K562 (cell line): Measurements from ENCODE around the gene LY6G5B. TPM values are rescaled to one million over a fixed set of nuclear protein-coding genes. Genes with fewer than 3 reads are reported as not detected.

Source experiments
- ELF4 ChIP-seq: fragments of 450-650 bp; formaldehyde crosslinking; IDR thresholded peaks from 2 replicates; pipeline ENCODE4 v1.4.0; 2022; ENCODE audit warnings: missing genetic modification characterization
- FOXK1 ChIP-seq: sonication (generic); formaldehyde crosslinking; IDR thresholded peaks from 2 replicates; pipeline ENCODE4 v1.8.0; 2022; ENCODE audit warnings: missing genetic modification reagents, mild to moderate bottlenecking, borderline replicate concordance
- KLF13 ChIP-seq: fragments of 450-650 bp; IDR thresholded peaks from 2 replicates; pipeline ENCODE4 v1.6.1; 2016; ENCODE audit warnings: missing genetic modification characterization, low read depth, mild to moderate bottlenecking, missing compliant biosample characterization, moderate library complexity, borderline replicate concordance
- MAZ ChIP-seq, 2 experiments: fragments of 450-650 bp in 1 of 2; sonication (generic) in 1 of 2; formaldehyde crosslinking; IDR thresholded peaks in 1 of 2; conservative IDR thresholded peaks in 1 of 2; 2 replicates each; pipeline versions ENCODE4 v1.4.0 to v1.5.0; 2020; ENCODE audit warnings: mild to moderate bottlenecking in 1 of 2, missing genetic modification reagents in 1 of 2
- MTA3 ChIP-seq: fragments of 450-650 bp; formaldehyde crosslinking; IDR thresholded peaks from 2 replicates; pipeline ENCODE4 v1.6.1; 2017; ENCODE audit warnings: mild to moderate bottlenecking, borderline replicate concordance
- OTX1 ChIP-seq: fragments of 450-650 bp; formaldehyde crosslinking; IDR thresholded peaks from 2 replicates; pipeline ENCODE4 v1.4.0; 2022; ENCODE audit warnings: mild to moderate bottlenecking
- ZBTB1 ChIP-seq: sonication (generic); formaldehyde crosslinking; IDR thresholded peaks from 2 replicates; pipeline ENCODE4 v1.8.1; 2023; ENCODE audit warnings: missing genetic modification reagents, low read depth, mild to moderate bottlenecking, borderline replicate concordance
- ZNF133 ChIP-seq: fragments of 250-450 bp; sonication (Bioruptor Pico); IDR thresholded peaks from 2 replicates; pipeline ENCODE4 v1.4.0; 2020; ENCODE audit warnings: mild to moderate bottlenecking
- ZNF282 ChIP-seq: sonication (generic); formaldehyde crosslinking; IDR thresholded peaks from 2 replicates; pipeline ENCODE4 v1.8.1; 2023; ENCODE audit warnings: missing genetic modification reagents
- ZNF41 ChIP-seq: fragments of 250-450 bp; sonication (Bioruptor Pico); conservative IDR thresholded peaks from 2 replicates; pipeline ENCODE4 v1.4.0; 2020; ENCODE audit warnings: mild to moderate bottlenecking
- polyA plus RNA-seq, 8 experiments: library from polyadenylated mRNA; depleted of rRNA in 4 of 8; stranded (reverse) in 5 of 8; unstranded in 3 of 8; fragments of >200 nt; fragmentation: Nextera tagmentation in 2 of 8; fragmentation: Illumina TruSeq in 1 of 8; extraction: Ambion mirVana in 2 of 8; extraction: Trizol in 1 of 8; gene quantifications; 2 replicates each; pipeline versions ENCODE4 v1.2.1 to v1.2.3, GENCODE V29; 2011 to 2014; ENCODE audit warnings: inconsistent platforms in 1 of 8, missing spikeins in 1 of 8
- total RNA-seq, 7 experiments: library from RNA; depleted of rRNA in 6 of 7; stranded (reverse); fragments of >200 nt in 6 of 7; fragmentation: Illumina TruSeq in 2 of 7; extraction: Trizol in 2 of 7; gene quantifications; 2 replicates each; pipeline versions ENCODE4 v1.2.1 to v1.2.3, GENCODE V29; 2011 to 2021; ENCODE audit warnings: low replicate concordance in 1 of 7
- TF ChIP-seq, protein P1 (sequence below): fragments of 450-650 bp; IDR thresholded peaks from 2 replicates; pipeline ENCODE4 v1.6.1; 2016; ENCODE audit warnings: mild to moderate bottlenecking
- TF ChIP-seq, protein P2 (sequence below): sonication (generic); formaldehyde crosslinking; IDR thresholded peaks from 2 replicates; pipeline ENCODE4 v1.8.0; 2022; ENCODE audit warnings: mild to moderate bottlenecking, missing genetic modification reagents
- TF ChIP-seq, protein P3 (sequence below): sonication (generic); formaldehyde crosslinking; IDR thresholded peaks from 2 replicates; pipeline ENCODE4 v1.8.0; 2022; ENCODE audit warnings: mild to moderate bottlenecking, missing genetic modification reagents
- TF ChIP-seq, protein P4 (sequence below): IDR thresholded peaks from 2 replicates; pipeline ENCODE4 v1.6.1; 2011; ENCODE audit not compliant: insufficient read length; ENCODE audit errors: extremely low read depth
- TF ChIP-seq, protein P5 (sequence below): sonication (generic); formaldehyde crosslinking; IDR thresholded peaks from 2 replicates; pipeline ENCODE4 v1.8.1; 2023; ENCODE audit warnings: mild to moderate bottlenecking, missing genetic modification reagents

Gene LY6G5B
- total and polyA plus RNA-seq, 9 of the 15 experiments (the other 6 are each of a cell fraction or from before 2014, with no cell fraction given): 6.0 to 27.0 (median 7.5) TPM

DNA sequence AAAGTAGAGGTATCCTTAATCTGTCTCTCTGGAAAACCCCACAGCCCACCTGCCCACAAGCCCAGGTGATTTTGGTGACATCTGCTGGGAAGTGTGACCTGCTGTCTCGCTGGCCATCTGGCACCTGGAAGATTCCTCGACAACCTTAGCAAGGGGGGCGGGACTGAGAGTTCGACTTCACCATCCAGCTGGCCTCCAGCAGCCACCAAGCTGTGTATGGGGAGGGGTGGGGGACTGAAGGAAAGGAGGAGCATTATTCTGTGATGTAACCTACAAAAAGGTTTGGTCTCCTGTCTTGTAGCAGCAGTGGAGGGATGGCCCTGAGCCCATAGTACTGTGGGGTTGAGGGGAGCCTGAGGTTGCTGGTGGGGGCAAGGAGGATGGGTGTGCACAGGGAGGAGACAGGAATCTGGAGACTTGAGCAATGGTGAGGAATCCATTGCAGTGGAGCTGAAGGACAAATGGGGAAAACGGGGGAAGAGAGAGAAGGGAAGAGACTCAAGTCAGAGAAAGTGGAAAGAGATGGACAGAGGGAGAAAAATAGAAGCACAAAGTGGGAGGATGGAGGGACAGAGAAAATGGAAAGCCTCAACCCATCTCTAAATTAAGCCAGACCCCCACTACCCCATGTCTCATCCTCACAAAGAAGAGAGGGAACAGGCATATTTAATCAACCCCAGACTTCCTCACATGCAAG, 40.9 kb downstream of the LY6G5B start (continued):
- TF ChIP-seq MTA3: no peak
- TF ChIP-seq MAZ (CRISPR knock-in tag; conservative IDR thresholded peaks at IDR 0.05 in 1 of 2, IDR thresholded peaks at IDR 0.05 in 1 of 2): no peak
- TF ChIP-seq, protein P1, sequence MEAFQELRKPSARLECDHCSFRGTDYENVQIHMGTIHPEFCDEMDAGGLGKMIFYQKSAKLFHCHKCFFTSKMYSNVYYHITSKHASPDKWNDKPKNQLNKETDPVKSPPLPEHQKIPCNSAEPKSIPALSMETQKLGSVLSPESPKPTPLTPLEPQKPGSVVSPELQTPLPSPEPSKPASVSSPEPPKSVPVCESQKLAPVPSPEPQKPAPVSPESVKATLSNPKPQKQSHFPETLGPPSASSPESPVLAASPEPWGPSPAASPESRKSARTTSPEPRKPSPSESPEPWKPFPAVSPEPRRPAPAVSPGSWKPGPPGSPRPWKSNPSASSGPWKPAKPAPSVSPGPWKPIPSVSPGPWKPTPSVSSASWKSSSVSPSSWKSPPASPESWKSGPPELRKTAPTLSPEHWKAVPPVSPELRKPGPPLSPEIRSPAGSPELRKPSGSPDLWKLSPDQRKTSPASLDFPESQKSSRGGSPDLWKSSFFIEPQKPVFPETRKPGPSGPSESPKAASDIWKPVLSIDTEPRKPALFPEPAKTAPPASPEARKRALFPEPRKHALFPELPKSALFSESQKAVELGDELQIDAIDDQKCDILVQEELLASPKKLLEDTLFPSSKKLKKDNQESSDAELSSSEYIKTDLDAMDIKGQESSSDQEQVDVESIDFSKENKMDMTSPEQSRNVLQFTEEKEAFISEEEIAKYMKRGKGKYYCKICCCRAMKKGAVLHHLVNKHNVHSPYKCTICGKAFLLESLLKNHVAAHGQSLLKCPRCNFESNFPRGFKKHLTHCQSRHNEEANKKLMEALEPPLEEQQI: no peak
- TF ChIP-seq, protein P2, sequence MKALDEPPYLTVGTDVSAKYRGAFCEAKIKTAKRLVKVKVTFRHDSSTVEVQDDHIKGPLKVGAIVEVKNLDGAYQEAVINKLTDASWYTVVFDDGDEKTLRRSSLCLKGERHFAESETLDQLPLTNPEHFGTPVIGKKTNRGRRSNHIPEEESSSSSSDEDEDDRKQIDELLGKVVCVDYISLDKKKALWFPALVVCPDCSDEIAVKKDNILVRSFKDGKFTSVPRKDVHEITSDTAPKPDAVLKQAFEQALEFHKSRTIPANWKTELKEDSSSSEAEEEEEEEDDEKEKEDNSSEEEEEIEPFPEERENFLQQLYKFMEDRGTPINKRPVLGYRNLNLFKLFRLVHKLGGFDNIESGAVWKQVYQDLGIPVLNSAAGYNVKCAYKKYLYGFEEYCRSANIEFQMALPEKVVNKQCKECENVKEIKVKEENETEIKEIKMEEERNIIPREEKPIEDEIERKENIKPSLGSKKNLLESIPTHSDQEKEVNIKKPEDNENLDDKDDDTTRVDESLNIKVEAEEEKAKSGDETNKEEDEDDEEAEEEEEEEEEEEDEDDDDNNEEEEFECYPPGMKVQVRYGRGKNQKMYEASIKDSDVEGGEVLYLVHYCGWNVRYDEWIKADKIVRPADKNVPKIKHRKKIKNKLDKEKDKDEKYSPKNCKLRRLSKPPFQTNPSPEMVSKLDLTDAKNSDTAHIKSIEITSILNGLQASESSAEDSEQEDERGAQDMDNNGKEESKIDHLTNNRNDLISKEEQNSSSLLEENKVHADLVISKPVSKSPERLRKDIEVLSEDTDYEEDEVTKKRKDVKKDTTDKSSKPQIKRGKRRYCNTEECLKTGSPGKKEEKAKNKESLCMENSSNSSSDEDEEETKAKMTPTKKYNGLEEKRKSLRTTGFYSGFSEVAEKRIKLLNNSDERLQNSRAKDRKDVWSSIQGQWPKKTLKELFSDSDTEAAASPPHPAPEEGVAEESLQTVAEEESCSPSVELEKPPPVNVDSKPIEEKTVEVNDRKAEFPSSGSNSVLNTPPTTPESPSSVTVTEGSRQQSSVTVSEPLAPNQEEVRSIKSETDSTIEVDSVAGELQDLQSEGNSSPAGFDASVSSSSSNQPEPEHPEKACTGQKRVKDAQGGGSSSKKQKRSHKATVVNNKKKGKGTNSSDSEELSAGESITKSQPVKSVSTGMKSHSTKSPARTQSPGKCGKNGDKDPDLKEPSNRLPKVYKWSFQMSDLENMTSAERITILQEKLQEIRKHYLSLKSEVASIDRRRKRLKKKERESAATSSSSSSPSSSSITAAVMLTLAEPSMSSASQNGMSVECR (CRISPR knock-in tag): peak; percentile 34; the same call in 1 of the 2 replicates
- TF ChIP-seq, protein P3, sequence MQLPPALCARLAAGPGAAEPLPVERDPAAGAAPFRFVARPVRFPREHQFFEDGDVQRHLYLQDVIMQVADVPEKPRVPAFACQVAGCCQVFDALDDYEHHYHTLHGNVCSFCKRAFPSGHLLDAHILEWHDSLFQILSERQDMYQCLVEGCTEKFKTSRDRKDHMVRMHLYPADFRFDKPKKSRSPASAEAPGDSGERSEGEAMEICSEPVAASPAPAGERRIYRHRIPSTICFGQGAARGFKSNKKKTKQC (CRISPR knock-in tag): no peak
- TF ChIP-seq ZNF41 (CRISPR knock-in tag): no peak
- TF ChIP-seq KLF13 (tag): 0 out of 2 replicates have a peak, but pooled peaks have one; percentile 13
- TF ChIP-seq ZBTB1: no peak
- TF ChIP-seq, protein P4, sequence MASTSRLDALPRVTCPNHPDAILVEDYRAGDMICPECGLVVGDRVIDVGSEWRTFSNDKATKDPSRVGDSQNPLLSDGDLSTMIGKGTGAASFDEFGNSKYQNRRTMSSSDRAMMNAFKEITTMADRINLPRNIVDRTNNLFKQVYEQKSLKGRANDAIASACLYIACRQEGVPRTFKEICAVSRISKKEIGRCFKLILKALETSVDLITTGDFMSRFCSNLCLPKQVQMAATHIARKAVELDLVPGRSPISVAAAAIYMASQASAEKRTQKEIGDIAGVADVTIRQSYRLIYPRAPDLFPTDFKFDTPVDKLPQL: no peak
- TF ChIP-seq, protein P5, sequence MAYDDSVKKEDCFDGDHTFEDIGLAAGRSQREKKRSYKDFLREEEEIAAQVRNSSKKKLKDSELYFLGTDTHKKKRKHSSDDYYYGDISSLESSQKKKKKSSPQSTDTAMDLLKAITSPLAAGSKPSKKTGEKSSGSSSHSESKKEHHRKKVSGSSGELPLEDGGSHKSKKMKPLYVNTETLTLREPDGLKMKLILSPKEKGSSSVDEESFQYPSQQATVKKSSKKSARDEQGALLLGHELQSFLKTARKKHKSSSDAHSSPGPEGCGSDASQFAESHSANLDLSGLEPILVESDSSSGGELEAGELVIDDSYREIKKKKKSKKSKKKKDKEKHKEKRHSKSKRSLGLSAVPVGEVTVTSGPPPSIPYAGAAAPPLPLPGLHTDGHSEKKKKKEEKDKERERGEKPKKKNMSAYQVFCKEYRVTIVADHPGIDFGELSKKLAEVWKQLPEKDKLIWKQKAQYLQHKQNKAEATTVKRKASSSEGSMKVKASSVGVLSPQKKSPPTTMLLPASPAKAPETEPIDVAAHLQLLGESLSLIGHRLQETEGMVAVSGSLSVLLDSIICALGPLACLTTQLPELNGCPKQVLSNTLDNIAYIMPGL: no peak
- TF ChIP-seq FOXK1 (CRISPR knock-in tag): no peak
- TF ChIP-seq OTX1 (CRISPR knock-in tag): peak; percentile 58; the same call in 1 of the 2 replicates
- no peak for TF ChIP-seq ZNF133
- TF ChIP-seq ZNF282 (CRISPR knock-in tag): no peak
- TF ChIP-seq ELF4 (CRISPR knock-in tag): peak; percentile 70; the same call in 1 of the 2 replicates
